Fibroblast of pulmonary artery (primary cell): Measurements from ENCODE around the gene CPEB2.

ENCODE experiments used
- DNase-seq: peaks from one replicate; pipeline ENCODE4 v3.0.0-alpha.2; 2010; ENCODE audit warnings: low read depth
- H3K4me3 ChIP-seq: replicated peaks from 2 replicates; pipeline ENCODE4 v1.5.1; 2011; ENCODE audit warnings: low read depth, mild to moderate bottlenecking, control low read depth, low read length, moderate library complexity
- TF ChIP-seq, protein P1 (sequence below): IDR thresholded peaks from 2 replicates; pipeline ENCODE4 v1.5.1; 2011; ENCODE audit warnings: mild to moderate bottlenecking, control low read depth, low read length, inconsistent platforms; ENCODE audit errors: missing control alignments

Gene CPEB2

GRCh38 chr4:15088394-15089035, 86.2 kb downstream of the CPEB2 start:
- TF ChIP-seq, protein P1, sequence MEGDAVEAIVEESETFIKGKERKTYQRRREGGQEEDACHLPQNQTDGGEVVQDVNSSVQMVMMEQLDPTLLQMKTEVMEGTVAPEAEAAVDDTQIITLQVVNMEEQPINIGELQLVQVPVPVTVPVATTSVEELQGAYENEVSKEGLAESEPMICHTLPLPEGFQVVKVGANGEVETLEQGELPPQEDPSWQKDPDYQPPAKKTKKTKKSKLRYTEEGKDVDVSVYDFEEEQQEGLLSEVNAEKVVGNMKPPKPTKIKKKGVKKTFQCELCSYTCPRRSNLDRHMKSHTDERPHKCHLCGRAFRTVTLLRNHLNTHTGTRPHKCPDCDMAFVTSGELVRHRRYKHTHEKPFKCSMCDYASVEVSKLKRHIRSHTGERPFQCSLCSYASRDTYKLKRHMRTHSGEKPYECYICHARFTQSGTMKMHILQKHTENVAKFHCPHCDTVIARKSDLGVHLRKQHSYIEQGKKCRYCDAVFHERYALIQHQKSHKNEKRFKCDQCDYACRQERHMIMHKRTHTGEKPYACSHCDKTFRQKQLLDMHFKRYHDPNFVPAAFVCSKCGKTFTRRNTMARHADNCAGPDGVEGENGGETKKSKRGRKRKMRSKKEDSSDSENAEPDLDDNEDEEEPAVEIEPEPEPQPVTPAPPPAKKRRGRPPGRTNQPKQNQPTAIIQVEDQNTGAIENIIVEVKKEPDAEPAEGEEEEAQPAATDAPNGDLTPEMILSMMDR: no peak
- no peak overlapping the region for H3K4me3 ChIP-seq
- DNase-seq: no peak

- H3K4me3 ChIP-seq: no peak overlapping the region
- TF ChIP-seq, protein P1: no peak
- DNase-seq: no peak
These were observed 87.7 kb downstream of the CPEB2 start for GRCh38 chr4:15089979-15090378.

GRCh38 chr4:15100380-15100779, 98.1 kb downstream of the CPEB2 start:
- TF ChIP-seq, protein P1: no peak
- H3K4me3 ChIP-seq: no peak overlapping the region
- DNase-seq: no peak

GRCh38 chr4:15100994-15101695, 98.9 kb downstream of the CPEB2 start:
- DNase-seq: no peak
- no peak overlapping the region for H3K4me3 ChIP-seq
- TF ChIP-seq, protein P1: no peak

DNA sequence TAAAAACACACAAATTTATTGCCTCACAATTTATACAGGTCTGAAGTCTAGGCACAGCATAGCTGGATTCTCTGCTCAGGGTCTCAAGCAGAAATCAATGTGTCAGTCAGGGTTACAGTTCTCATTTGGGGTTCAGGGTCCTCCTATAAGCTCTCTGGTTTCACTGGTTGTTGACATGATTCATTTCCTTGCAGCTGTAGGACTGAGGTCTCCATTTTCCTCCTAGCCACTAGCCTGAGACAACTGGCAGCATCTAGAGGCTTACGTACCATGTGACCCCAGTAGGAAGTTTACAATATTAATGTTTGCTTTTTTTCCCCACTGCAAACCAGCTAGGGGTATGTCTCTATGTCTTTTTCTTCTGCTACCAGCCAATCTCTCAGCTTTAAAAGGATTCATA, 102.5 kb downstream of the CPEB2 start:
- H3K4me3 ChIP-seq: no peak overlapping the region
- TF ChIP-seq, protein P1: no peak
- DNase-seq: no peak

- no peak overlapping the region for H3K4me3 ChIP-seq
- DNase-seq: no peak
- TF ChIP-seq, protein P1: no peak
These were observed 104.1 kb downstream of the CPEB2 start for GRCh38 chr4:15106399-15106798.
